G401 (cell line): ENCODE measurements around the gene EIF1AD. TPM values are rescaled to one million over a fixed set of nuclear protein-coding genes. Genes with fewer than 3 reads are reported as not detected.
"Not testable (repeated sequence)": the region's sequence is repeated elsewhere in the genome, so short reads cannot be mapped to it uniquely, and the experiment has no call there.

Experiments used
- DNase-seq: peaks from one replicate; pipeline ENCODE4 v3.0.0-alpha.2; 2015; ENCODE audit warnings: low spot score
- in situ Hi-C: cut with HindIII; loops from 2 replicates; pipeline ENCODE4 v1.10.0; 2016; ENCODE audit warnings: low sequenced_read_pairs, mixed read lengths
- total RNA-seq: library from RNA; depleted of rRNA; stranded (reverse); fragments of >200 nt; shearing (Covaris generic); gene quantifications from 2 replicates; pipeline ENCODE4 v1.2.3, GENCODE V29; 2014

The EIF1AD gene
- total RNA-seq, 1 experiment from 2014 or later: 29.9 TPM

- DNase-seq: no peak
- in situ Hi-C loops: no loop called here
Observed at GRCh38 chr11:66026017-66026529, 24.1 kb upstream of the EIF1AD start, which contains the start of gene CATSPER1. TSS of gene CATSPER1 (minus strand) at chr11:66026479. CDS start at chr11:66026379, 100 bp downstream.

- DNase-seq, in situ Hi-C loops: not testable (repeated sequence)
Observed at GRCh38 chr11:66023186-66023440, 21.2 kb upstream of the EIF1AD start.

- peak; percentile 65 for DNase-seq
- in situ Hi-C loops: no loop called here
Observed at GRCh38 chr11:66022401-66023185, 20.6 kb upstream of the EIF1AD start.

GRCh38 chr11:66020618-66021357 is 18.8 kb upstream of the EIF1AD start:
- no peak for DNase-seq
- in situ Hi-C loops: no loop called here

- in situ Hi-C loops: no loop called here
Observed at GRCh38 chr11:66020212-66020611, 18.3 kb upstream of the EIF1AD start.

GRCh38 chr11:66017321-66017720 is 15.4 kb upstream of the EIF1AD start:
- in situ Hi-C loops: no loop called here
- no peak for DNase-seq

More at GRCh38 chr11:66020212-66020611, 18.3 kb upstream of the EIF1AD start:
- DNase-seq: no peak

GRCh38 chr11:66016793-66017177 is 14.8 kb upstream of the EIF1AD start:
- in situ Hi-C loops: no loop called here

GRCh38 chr11:66015936-66016792 is 14.2 kb upstream of the EIF1AD start:
- in situ Hi-C loops: no loop called here
- no peak for DNase-seq

More at GRCh38 chr11:66016793-66017177, 14.8 kb upstream of the EIF1AD start:
- DNase-seq: no peak

GRCh38 chr11:66015454-66015881 is 13.5 kb upstream of the EIF1AD start:
- peak; percentile 59 for DNase-seq
- in situ Hi-C loops: no loop called here

- in situ Hi-C loops: no loop called here
- no peak for DNase-seq
Observed at GRCh38 chr11:66014804-66015453, 13.0 kb upstream of the EIF1AD start.

- no peak for DNase-seq
Observed at GRCh38 chr11:66013762-66014100, 11.8 kb upstream of the EIF1AD start.

GRCh38 chr11:66012946-66013761 is 11.2 kb upstream of the EIF1AD start:
- in situ Hi-C loops: no loop called here
- DNase-seq: no peak

More at GRCh38 chr11:66013762-66014100, 11.8 kb upstream of the EIF1AD start:
- in situ Hi-C loops: no loop called here

- in situ Hi-C loops: no loop called here
- no peak for DNase-seq
Observed at GRCh38 chr11:66012371-66012945, 10.5 kb upstream of the EIF1AD start.

GRCh38 chr11:66011785-66012303 is 9.9 kb upstream of the EIF1AD start, which contains the start of gene CST6:
TSS of gene CST6 (plus strand) at chr11:66012008. CDS start at chr11:66012045, 37 bp downstream.
- DNase-seq: no peak
- in situ Hi-C loops: no loop called here

GRCh38 chr11:66011239-66011784 is 9.4 kb upstream of the EIF1AD start:
- no peak for DNase-seq

GRCh38 chr11:66010036-66010435 is 8.1 kb upstream of the EIF1AD start:
- in situ Hi-C loops, DNase-seq: not testable (repeated sequence)

More at GRCh38 chr11:66011239-66011784, 9.4 kb upstream of the EIF1AD start:
- in situ Hi-C loops: no loop called here

GRCh38 chr11:66008468-66009101 is 6.6 kb upstream of the EIF1AD start:
- no peak for DNase-seq
- in situ Hi-C loops: no loop called here
